GM12865 (cell line): ENCODE results near the gene CC2D1B.
"Not testable (repeated sequence)": the region's sequence is repeated elsewhere in the genome, so short reads cannot be mapped to it uniquely, and the experiment has no call there.

Experiments
- DNase-seq: peaks from one replicate; pipeline ENCODE4 v3.0.0; 2010; ENCODE audit warnings: low read depth
- H3K4me3 ChIP-seq: 2 replicates; pipeline ENCODE4 v1.5.1; 2011; ENCODE audit warnings: mild to moderate bottlenecking, low read depth, low read length, control low read depth
- TF ChIP-seq, protein P1 (sequence below): IDR thresholded peaks from 2 replicates; pipeline ENCODE4 v1.5.1; 2011; ENCODE audit warnings: low read length, control low read depth, low read depth, inconsistent platforms; ENCODE audit not compliant: insufficient read depth; ENCODE audit errors: missing control alignments

The CC2D1B gene

DNA sequence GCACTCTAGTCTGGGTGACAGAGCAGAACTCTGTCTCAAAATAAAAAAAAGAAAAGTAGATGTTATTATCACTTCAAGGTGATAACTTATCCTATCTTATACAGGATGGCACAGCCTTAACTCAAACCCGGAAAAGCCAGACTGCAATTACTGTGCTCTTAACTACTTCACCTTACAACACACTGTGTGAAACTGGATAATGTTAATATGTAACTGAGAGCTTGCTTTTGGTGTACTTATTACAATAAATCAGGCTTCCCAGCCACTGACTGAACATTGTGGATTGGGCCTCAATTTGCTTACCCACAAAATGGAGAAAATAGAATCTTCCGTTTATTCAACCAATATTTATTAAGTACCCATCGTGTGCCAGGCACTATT lies 36.8 kb upstream of the CC2D1B start:
- no peak for DNase-seq
- peak overlapping the region; percentile 77 for H3K4me3 ChIP-seq
- TF ChIP-seq, protein P1, sequence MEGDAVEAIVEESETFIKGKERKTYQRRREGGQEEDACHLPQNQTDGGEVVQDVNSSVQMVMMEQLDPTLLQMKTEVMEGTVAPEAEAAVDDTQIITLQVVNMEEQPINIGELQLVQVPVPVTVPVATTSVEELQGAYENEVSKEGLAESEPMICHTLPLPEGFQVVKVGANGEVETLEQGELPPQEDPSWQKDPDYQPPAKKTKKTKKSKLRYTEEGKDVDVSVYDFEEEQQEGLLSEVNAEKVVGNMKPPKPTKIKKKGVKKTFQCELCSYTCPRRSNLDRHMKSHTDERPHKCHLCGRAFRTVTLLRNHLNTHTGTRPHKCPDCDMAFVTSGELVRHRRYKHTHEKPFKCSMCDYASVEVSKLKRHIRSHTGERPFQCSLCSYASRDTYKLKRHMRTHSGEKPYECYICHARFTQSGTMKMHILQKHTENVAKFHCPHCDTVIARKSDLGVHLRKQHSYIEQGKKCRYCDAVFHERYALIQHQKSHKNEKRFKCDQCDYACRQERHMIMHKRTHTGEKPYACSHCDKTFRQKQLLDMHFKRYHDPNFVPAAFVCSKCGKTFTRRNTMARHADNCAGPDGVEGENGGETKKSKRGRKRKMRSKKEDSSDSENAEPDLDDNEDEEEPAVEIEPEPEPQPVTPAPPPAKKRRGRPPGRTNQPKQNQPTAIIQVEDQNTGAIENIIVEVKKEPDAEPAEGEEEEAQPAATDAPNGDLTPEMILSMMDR = no peak

DNA sequence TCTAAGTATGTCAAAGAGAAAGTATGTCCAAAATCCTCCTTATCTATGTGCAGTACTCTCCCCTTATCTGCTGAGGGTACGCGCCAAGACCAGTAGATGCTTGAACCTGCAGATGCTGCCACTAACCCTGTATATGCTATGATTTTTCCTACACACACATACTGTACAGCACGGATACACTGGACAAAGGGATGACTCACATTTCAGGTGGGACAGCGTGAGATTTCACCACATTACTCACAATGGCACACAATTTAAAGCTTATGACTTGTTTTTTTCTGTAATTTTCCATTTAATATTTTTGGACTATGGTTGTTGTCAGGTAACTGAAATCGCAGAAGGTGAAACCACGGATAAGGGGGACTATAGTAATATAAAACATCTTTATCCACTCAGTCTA lies 34.1 kb upstream of the CC2D1B start:
- TF ChIP-seq, protein P1 = no peak
- H3K4me3 ChIP-seq = no peak overlapping the region
- DNase-seq = no peak

DNA sequence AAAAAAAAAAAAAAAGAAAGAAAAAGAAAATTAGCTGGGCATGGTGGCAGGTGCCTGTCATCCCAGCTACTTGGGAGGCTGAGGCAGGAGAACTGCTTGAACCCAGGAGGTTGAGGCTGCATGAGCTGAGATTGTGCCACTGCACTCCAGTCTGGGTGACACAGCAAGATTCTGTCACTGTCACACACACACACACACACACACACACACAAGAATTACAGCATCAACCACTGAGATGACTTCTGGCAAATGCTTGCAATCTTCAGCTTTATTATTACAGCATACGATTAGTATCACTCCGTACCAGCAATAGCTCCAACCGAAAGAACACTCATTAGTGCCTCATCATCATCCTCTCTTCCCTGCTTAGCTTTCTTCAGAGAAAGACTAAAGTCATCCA lies 33.6 kb upstream of the CC2D1B start:
- no peak for DNase-seq
- TF ChIP-seq, protein P1 = no peak
- H3K4me3 ChIP-seq = no peak overlapping the region

DNA sequence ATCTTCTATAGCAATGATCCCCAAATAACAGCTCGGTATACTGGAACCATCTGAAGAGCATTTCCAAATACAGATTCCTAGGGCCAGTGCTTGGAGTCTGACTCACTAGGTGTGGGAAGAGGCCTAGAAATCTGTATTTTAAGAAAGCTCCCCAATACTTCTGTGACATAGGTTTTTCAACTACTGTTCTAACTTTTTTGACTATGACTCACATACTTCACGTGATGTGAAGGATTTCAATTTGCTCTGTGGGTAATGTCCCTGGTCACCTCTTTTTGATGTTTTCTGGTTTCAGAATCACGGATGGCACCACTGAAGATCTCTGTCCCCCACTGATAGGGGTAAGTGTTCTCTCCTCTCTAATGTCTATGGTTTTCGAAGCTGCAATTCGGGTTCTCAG lies 27.2 kb upstream of the CC2D1B start:
- TF ChIP-seq, protein P1 = no peak
- no peak for DNase-seq
- H3K4me3 ChIP-seq = no peak overlapping the region

DNA sequence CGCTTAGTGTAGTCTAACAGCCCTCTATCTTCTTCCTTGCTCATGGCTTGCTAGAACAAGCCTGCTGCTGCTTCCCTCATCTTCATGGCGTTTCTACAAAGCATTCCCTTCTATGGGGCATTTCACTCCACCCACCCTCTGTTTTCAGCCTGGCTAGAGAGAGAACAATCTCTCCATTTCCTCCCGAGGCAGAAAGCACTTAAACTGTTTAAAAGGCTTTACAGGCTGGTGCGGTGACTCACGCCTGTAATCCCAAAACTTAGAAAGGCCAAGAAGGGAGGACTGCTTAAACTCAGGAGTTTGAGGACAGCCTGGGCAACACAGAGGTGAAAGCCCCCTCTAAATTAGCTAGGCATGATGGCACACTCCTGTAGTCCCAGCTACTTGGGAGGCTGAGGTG lies 20.5 kb upstream of the CC2D1B start:
- TF ChIP-seq, protein P1 = no peak
- no peak overlapping the region for H3K4me3 ChIP-seq
- DNase-seq = no peak

DNA sequence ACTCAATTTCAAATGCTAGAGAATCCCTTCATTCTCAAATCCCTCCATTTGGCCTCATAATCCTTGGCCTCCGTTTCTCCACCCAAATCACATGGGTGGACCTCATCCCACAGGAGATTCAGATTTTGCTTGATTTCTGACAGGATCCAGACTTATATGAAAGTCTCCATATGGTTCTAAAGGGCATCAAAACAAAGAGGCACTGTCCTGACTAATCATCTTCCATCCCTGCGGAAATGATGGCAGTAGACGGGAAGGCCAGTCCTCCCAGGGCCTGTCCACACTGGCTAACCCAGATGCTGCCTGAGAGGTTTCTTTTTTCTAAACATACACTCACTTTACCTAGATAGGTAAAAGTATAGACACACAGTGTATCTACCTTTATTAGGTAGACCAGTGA lies 19.4 kb upstream of the CC2D1B start:
- TF ChIP-seq, protein P1 = no peak
- DNase-seq = no peak
- H3K4me3 ChIP-seq = no peak overlapping the region

DNA sequence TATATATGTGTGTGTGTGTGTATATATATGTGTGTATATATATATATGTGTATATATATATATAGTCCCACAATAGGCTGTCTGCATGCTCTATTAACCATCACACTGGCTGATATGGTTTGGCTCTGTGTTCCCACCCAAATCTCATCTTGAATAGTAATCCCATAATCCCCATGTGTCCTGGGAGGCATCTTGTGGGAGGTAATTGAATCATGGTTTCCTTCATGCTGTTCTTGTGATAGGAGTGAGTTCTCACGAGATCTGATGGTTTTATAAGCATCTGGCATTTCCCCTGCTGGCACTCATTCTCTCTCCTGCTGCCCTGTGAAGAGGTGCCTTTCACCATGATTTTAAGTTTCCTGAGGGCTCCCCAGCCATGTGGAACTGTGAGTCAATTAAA lies 3.8 kb upstream of the CC2D1B start:
- not testable (repeated sequence) for DNase-seq, H3K4me3 ChIP-seq
